ENCODE results near the gene DAGLB.
"Not testable (repeated sequence)": the region's sequence is repeated elsewhere in the genome, so short reads cannot be mapped to it uniquely, and the experiment has no call there.

The DAGLB gene

DNA sequence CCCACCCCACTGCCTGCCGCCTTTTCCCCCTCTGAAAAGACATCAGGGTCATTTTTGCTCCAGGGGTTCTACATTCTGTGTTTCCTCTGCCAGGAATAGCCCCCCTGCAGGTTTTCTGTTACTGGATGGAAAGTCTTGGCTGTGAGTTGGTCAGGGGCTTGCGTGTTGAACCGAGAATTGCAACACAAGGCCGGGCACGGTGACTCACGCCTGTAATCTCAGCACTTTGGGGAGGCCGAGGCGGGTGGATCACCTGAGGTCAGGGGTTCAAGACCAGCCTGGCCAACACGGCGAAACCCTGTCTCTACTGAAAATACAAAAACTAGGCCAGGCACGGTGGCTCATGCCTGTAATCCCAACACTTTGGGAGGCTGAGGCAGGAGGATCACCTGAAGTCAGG lies 2.1 kb upstream of the DAGLB start:
- H3K4me1 ChIP-seq (ENCODE audit: insufficient read depth, low read length, severe bottlenecking), result peaks cover 15% of the 10 kb centered on the region
- not testable (repeated sequence) for H3K4me3 ChIP-seq (ENCODE audit: low read depth, low read length, poor library complexity, severe bottlenecking); H3K4me2 ChIP-seq (ENCODE audit: low read length); H3K27ac ChIP-seq (ENCODE audit: low read depth, low read length, poor library complexity, severe bottlenecking); H3F3A ChIP-seq (ENCODE audit: insufficient read depth, low read length); H3K27me3 ChIP-seq (ENCODE audit: insufficient read depth, low read length); H3K79me2 ChIP-seq (ENCODE audit: insufficient read depth, low read length); H2AFZ ChIP-seq (ENCODE audit: low read length); H3K9me2 ChIP-seq (ENCODE audit: low read depth, low read length); H3K9me3 ChIP-seq (ENCODE audit: low read length); H4K20me1 ChIP-seq (ENCODE audit: insufficient read depth, low read length); H3K9ac ChIP-seq (ENCODE audit: low read length)
- peaks cover 11% of the 10 kb centered on the region; the same call in 1 of the 2 replicates for H3K36me3 ChIP-seq (ENCODE audit: insufficient read depth, low read length)

DNA sequence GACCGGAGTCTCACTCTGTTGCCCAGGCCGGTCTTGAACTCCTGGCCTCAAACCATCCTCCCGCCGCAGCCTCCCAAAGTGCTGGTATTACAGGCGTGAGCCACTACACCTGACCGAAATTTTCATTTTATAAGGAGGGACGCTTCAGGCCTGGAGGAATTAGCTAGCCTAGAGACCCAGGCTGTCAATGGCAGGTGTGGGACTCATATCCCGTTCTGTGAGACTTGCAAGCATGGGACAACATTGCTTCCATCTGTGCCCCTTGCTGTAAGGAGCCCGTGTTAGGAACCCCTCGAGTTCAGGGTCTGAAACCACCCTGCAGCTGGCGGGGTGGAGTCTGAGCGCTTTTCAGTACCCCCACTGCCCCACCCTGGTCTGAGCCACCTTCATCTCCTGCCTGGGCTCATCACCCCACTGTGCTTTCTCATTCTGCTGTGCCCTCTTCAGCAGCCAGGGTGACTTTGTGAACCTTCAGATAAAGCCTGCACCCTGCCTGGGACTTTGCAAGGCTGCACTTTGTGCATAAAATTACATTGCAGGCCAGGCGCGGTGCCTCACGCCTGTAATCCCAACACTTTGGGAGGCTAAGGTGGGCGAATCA lies 1.3 kb upstream of the DAGLB start:
- Histone ChIP-seq H3K4me1 (ENCODE audit: insufficient read depth, low read length, severe bottlenecking) (peaks cover 15% of the 10 kb centered on the region), H3K27me3 (ENCODE audit: insufficient read depth, low read length) (no peaks in the 10 kb centered on the region), H4K20me1 (ENCODE audit: insufficient read depth, low read length) (no peaks in the 10 kb centered on the region), H3K36me3 (ENCODE audit: insufficient read depth, low read length) (peaks cover 19% of the 10 kb centered on the region), H3K9ac (ENCODE audit: low read length) (no peak overlapping the region), H2AFZ (ENCODE audit: low read length) (no peak overlapping the region), H3K4me2 (ENCODE audit: low read length) (peak overlapping the region; percentile 42; the same call in 1 of the 2 replicates), H3K79me2 (ENCODE audit: insufficient read depth, low read length) (no peaks in the 10 kb centered on the region; the same call in none of the 2 replicates), H3K27ac (ENCODE audit: low read depth, low read length, poor library complexity, severe bottlenecking) (no peak overlapping the region), H3F3A (ENCODE audit: insufficient read depth, low read length) (no peaks in the 10 kb centered on the region), H3K9me3 (ENCODE audit: low read length) (no peaks in the 10 kb centered on the region), H3K4me3 (ENCODE audit: low read depth, low read length, poor library complexity, severe bottlenecking) (peak overlapping the region; percentile 85), H3K9me2 (ENCODE audit: low read depth, low read length) (no peaks in the 10 kb centered on the region)
- TF ChIP-seq, protein P1, sequence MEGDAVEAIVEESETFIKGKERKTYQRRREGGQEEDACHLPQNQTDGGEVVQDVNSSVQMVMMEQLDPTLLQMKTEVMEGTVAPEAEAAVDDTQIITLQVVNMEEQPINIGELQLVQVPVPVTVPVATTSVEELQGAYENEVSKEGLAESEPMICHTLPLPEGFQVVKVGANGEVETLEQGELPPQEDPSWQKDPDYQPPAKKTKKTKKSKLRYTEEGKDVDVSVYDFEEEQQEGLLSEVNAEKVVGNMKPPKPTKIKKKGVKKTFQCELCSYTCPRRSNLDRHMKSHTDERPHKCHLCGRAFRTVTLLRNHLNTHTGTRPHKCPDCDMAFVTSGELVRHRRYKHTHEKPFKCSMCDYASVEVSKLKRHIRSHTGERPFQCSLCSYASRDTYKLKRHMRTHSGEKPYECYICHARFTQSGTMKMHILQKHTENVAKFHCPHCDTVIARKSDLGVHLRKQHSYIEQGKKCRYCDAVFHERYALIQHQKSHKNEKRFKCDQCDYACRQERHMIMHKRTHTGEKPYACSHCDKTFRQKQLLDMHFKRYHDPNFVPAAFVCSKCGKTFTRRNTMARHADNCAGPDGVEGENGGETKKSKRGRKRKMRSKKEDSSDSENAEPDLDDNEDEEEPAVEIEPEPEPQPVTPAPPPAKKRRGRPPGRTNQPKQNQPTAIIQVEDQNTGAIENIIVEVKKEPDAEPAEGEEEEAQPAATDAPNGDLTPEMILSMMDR (IDR thresholded peaks at IDR 0.05; ENCODE audit: low read length), result no peak
- TF ChIP-seq EZH2 (IDR thresholded peaks at IDR 0.05; ENCODE audit: borderline replicate concordance, low read length), result no peak

DNA sequence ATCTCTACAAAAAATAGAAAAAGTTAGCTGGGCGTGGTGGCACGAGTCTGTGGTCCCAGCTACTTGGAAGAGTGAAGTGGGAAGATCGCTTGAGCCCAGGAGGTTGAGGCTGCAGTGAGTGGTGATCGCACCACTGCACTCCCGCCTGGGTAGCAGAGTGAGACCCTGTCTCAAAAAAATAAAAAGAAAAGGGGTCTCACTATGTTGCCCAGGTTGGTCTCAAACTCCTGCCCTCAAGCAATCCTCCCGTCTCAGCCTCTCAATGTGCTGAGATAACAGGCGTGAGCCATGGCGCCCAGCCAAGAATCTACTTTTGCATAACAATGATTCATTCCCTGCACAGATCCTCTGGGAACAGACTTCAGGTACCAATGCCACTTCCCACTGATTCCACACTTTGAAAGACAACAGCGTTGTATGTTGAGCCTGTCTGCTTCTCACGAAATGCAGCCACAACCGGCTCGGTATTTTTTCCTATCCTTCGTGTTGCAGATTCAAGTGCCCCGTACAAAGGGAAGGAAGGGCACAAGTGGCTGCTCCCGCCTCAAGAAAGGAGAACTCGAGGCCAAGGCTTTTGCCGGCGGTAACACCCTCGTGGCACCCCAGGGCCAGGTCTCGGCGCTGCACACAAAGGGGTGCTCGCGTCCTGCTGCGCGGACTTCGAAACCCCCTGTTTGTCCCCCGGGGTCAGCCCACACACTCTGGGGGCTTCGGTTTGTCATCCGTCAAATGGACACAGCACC lies 745 bp downstream of the DAGLB start:
- Histone ChIP-seq H4K20me1 (ENCODE audit: insufficient read depth, low read length) (no peaks in the 10 kb centered on the region), H3K27me3 (ENCODE audit: insufficient read depth, low read length) (no peaks in the 10 kb centered on the region), H3K4me1 (ENCODE audit: insufficient read depth, low read length, severe bottlenecking) (peaks cover 15% of the 10 kb centered on the region), H3F3A (ENCODE audit: insufficient read depth, low read length) (no peaks in the 10 kb centered on the region), H3K4me3 (ENCODE audit: low read depth, low read length, poor library complexity, severe bottlenecking) (peak overlapping the region; percentile 85), H3K36me3 (ENCODE audit: insufficient read depth, low read length) (peaks cover 34% of the 10 kb centered on the region), H3K79me2 (ENCODE audit: insufficient read depth, low read length) (no peaks in the 10 kb centered on the region; the same call in none of the 2 replicates), H3K9ac (ENCODE audit: low read length) (peak overlapping the region; percentile 93), H3K9me2 (ENCODE audit: low read depth, low read length) (no peaks in the 10 kb centered on the region), H2AFZ (ENCODE audit: low read length) (0 out of 2 replicates have a peak overlapping the region, but pooled peaks have one; percentile 31), H3K4me2 (ENCODE audit: low read length) (peak overlapping the region; percentile 90), H3K9me3 (ENCODE audit: low read length) (no peaks in the 10 kb centered on the region), H3K27ac (ENCODE audit: low read depth, low read length, poor library complexity, severe bottlenecking) (peak overlapping the region; percentile 37)
- TF ChIP-seq, protein P1 (IDR thresholded peaks at IDR 0.05; ENCODE audit: low read length), result no peak
- TF ChIP-seq EZH2 (IDR thresholded peaks at IDR 0.05; ENCODE audit: borderline replicate concordance, low read length), result no peak

All from OCI-LY1 (cell line).